ENCODE results near the gene ANKRD63. TPM values are rescaled to one million over a fixed set of nuclear protein-coding genes. Genes with fewer than 3 reads are reported as not detected.

Gene ANKRD63
- polyA plus RNA-seq, 1 of the 3 experiments (the other 2 are of a cell fraction): not detected

GRCh38 chr15:40278026-40278425 lies 4.8 kb downstream of the ANKRD63 start:
- H3K9me2 ChIP-seq: no peaks in the 10 kb centered on the region
- H2AFZ ChIP-seq (ENCODE audit: low read depth): no peak overlapping the region
- ChIA-PET POLR2A (no interaction called here), CTCF (interaction anchor here (0.7 to 25.6 kb wide), 12 partner anchors 10 to 233 kb away, joined by 3 to 868 read pairs (median 42); partner anchors contain the start of genes ANKRD63, CCDC9B, DISP2 and INAFM2)
- WGBS (ENCODE audit: low lambda C conversion rate): 84% methylated on average over 7 of the region's 10 CpGs
- H3F3A ChIP-seq (replicated peaks; ENCODE audit: insufficient read depth): peaks cover 6% of the 10 kb centered on the region
- no peak overlapping the region for H3K9ac ChIP-seq
- peaks cover 5 to 6% of the 10 kb centered on the region in 2 experiments; a peak in 1 of 4 replicates for H3K4me1 ChIP-seq (ENCODE audit: control insufficient read depth in 1 of 2, insufficient read depth in 2 of 2, low read depth in 1 of 2, low read length in 1 of 2)
- no peaks in the 10 kb centered on the region for H3K9me3 ChIP-seq
- H3K36me3 ChIP-seq (replicated peaks in 1 of 2; ENCODE audit: control insufficient read depth in 1 of 2, insufficient read depth in 2 of 2, low read length in 1 of 2): no peaks in the 10 kb centered on the region
- no peak overlapping the region for H3K4me3 ChIP-seq (ENCODE audit: low read depth in 2 of 2, low read length in 1 of 2)
- no peak for TF ChIP-seq ZBTB33 (IDR thresholded peaks at IDR 0.05; ENCODE audit: borderline replicate concordance, low read depth)
- no peak for TF ChIP-seq GABPA (IDR thresholded peaks at IDR 0.05; ENCODE audit: low read depth)
- TF ChIP-seq USF1 (IDR thresholded peaks at IDR 0.05; ENCODE audit: borderline replicate concordance, low read depth): no peak
- no peak for TF ChIP-seq TCF12 (IDR thresholded peaks at IDR 0.05)
- no peak for TF ChIP-seq IRF3 (IDR thresholded peaks at IDR 0.05; ENCODE audit: low read depth, low read length)
- no peak for TF ChIP-seq MEF2A (IDR thresholded peaks at IDR 0.05; ENCODE audit: borderline replicate concordance, low read depth)
- TF ChIP-seq NRF1 (IDR thresholded peaks at IDR 0.05; ENCODE audit: low read depth, low read length): no peak
- TF ChIP-seq CHD2 (IDR thresholded peaks at IDR 0.05; ENCODE audit: low read length, partially characterized antibody): no peak
- no peak for TF ChIP-seq SMC3 (IDR thresholded peaks at IDR 0.05; ENCODE audit: low read depth, low read length)
- TF ChIP-seq EZH2phosphoT487 (IDR thresholded peaks at IDR 0.05; ENCODE audit: borderline replicate concordance, low read depth): no peak
- TF ChIP-seq MXI1 (IDR thresholded peaks at IDR 0.05; ENCODE audit: low read depth, low read length): no peak
- no peak for TF ChIP-seq GATA2 (CRISPR knock-in tag; IDR thresholded peaks at IDR 0.05)
- TF ChIP-seq ELF1 (IDR thresholded peaks at IDR 0.05): no peak
- no peak for TF ChIP-seq MAX (IDR thresholded peaks at IDR 0.05; ENCODE audit: low read depth)
- no peak for TF ChIP-seq FOXM1 (IDR thresholded peaks at IDR 0.05; ENCODE audit: low read depth)
- TF ChIP-seq USF2 (IDR thresholded peaks at IDR 0.05; ENCODE audit: borderline replicate concordance, low read depth, low read length): no peak
- peaks cover 10% of the 10 kb centered on the region for H3K27me3 ChIP-seq (ENCODE audit: insufficient read depth)
- H3K27ac ChIP-seq (ENCODE audit: low read depth in 2 of 2, low read length in 1 of 2): no peak overlapping the region
- no peak overlapping the region for H3K4me2 ChIP-seq
- no peaks in the 10 kb centered on the region for H3K79me2 ChIP-seq (ENCODE audit: insufficient read depth)
- no peaks in the 10 kb centered on the region for H4K20me1 ChIP-seq (ENCODE audit: insufficient read depth)
- no peak for DNase-seq

Measured in SK-N-SH (cell line).